ENCODE data around the gene CKMT2. TPM values are rescaled to one million over a fixed set of nuclear protein-coding genes. Genes with fewer than 3 reads are reported as not detected.

The CKMT2 gene
- total RNA-seq: 62.2 TPM

DNA sequence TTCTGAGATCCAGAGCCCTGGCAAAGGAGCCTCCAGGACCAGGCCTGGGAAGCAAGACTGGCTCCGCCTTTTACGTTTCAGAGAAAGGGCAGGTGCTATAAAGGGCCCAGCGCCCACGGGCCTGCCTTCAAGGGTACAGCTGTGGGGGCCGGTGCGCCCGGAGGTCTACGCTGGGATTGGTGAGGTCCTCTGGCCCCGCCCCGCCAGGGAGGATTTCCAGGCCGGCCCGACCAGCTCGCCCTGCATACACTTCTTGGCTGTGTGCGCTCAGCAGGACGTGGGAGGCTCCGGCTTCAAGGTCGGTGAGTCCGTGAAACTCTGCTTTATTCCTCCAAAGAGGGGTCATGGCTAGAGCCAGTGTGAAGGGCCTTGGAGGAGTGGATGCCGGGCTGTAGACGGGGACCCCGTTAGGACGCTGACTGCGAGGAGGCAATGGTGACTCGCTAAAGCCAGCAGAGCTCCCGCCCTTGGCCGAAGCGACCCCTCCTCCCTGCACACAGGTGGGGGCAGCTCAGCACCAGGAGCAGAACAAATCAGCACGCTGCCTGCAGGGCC is at the start of gene CKMT2:
TSS of gene CKMT2 (plus strand) at position 243 of the 555 bp plus-strand sequence. CDS start 17,811 bp downstream, outside the sequence.

GRCh38 chr5:81301271-81302015 is 68.3 kb downstream of the CKMT2 start, which contains the start of gene ZCCHC9:
Gene ZCCHC9 (plus strand): TSS chr5:81301587. CDS start chr5:81304758, 3,171 bp downstream.

Small RNA genes lying within 50 kb of the gene (small RNA-seq; reads per million reads assigned to genes)
- gene AC026436.1 (ENCODE audit: low replicate concordance): not detected

Other genes starting within 250 kb of the CKMT2 start
- gene ZCCHC9, start 68.3 kb downstream of the CKMT2 start, total RNA-seq: 16.8 TPM
- 1.3 TPM for gene ACOT12, start 160.8 kb downstream of the CKMT2 start, total RNA-seq